Endothelial cell of umbilical vein (primary cell): ENCODE measurements around the gene TACR1. TPM values are rescaled to one million over a fixed set of nuclear protein-coding genes. Genes with fewer than 3 reads are reported as not detected.

Experiments
- BruUV-seq: library from RNA; stranded (reverse); fragments of 400-500 nt; replicated peaks from 2 replicates; lab custom pipeline; 2021; lab: Mats Ljungman, UMichigan
- CTCF ChIA-PET: fragments of 300-600, 350-600 bp; sonication (Branson Sonifier 250); formaldehyde crosslinking; loops from one replicate; lab custom pipeline; 2021; ENCODE audit warnings: antibody characterized with exemption, inconsistent platforms; lab: Charles Lee
- POLR2A ChIA-PET: fragments of 300-600, 350-600 bp; sonication (Branson Sonifier 250); formaldehyde crosslinking; loops from one replicate; lab custom pipeline; 2021; ENCODE audit warnings: antibody characterized with exemption, inconsistent platforms; lab: Charles Lee
- DNase-seq: peaks from one replicate; pipeline ENCODE4 v3.0.0-alpha.2; 2011; ENCODE audit warnings: low read depth, low spot score
- FAIRE-seq: peaks from 2 replicates; lab custom pipeline; 2011; peaks lifted over from hg19 to GRCh38; lab: Jason Lieb, UNC
- H2AFZ ChIP-seq: 2 replicates; pipeline ENCODE4 v1.6.0; 2012; ENCODE audit warnings: low read depth, low read length, control low read depth, inconsistent platforms
- H3K27ac ChIP-seq: 2 replicates; pipeline ENCODE4 v1.5.1; 2011; ENCODE audit warnings: low read depth, mild to moderate bottlenecking, control low read depth, low read length, moderate library complexity; ENCODE audit not compliant: insufficient read depth
- H3K27me3 ChIP-seq, 2 experiments: 2 replicates each; pipeline versions ENCODE4 v1.6.0 to v1.6.1; 2011; ENCODE audit warnings: low read length in 2 of 2, mixed read lengths in 1 of 2; ENCODE audit not compliant: control insufficient read depth in 2 of 2, insufficient read depth in 2 of 2
- H3K36me3 ChIP-seq, 2 experiments: 2 replicates in 1 of 2; 3 replicates in 1 of 2; pipeline ENCODE4 v1.5.1; 2011; ENCODE audit warnings: low read length in 2 of 2, mild to moderate bottlenecking in 1 of 2, moderate library complexity in 1 of 2; ENCODE audit not compliant: control insufficient read depth in 2 of 2, insufficient read depth in 2 of 2; ENCODE audit errors: extremely low read depth in 1 of 2
- H3K4me1 ChIP-seq: 3 replicates; pipeline ENCODE4 v1.5.1; 2011; ENCODE audit warnings: mild to moderate bottlenecking, low read length; ENCODE audit not compliant: control insufficient read depth, insufficient read depth; ENCODE audit errors: extremely low read depth
- H3K4me2 ChIP-seq: 2 replicates; pipeline ENCODE4 v1.6.1; 2011; ENCODE audit warnings: low read length, control low read depth, mixed read lengths; ENCODE audit not compliant: insufficient read depth
- H3K4me3 ChIP-seq, 3 experiments: fragments of 200-600 bp in 1 of 3; sonication (generic), shearing (Covaris generic) in 1 of 3; replicated peaks in 1 of 3; 2 replicates each; pipeline ENCODE4 v1.5.1; 2011 to 2016; ENCODE audit warnings: control low read depth in 3 of 3, low read length in 3 of 3, mild to moderate bottlenecking in 2 of 3, inconsistent platforms in 1 of 3, low read depth in 1 of 3, moderate library complexity in 1 of 3; ENCODE audit not compliant: insufficient read depth in 1 of 3
- H3K79me2 ChIP-seq: 2 replicates; pipeline ENCODE4 v1.6.0; 2012; ENCODE audit warnings: low read length, inconsistent platforms; ENCODE audit not compliant: control insufficient read depth, insufficient read depth
- H3K9ac ChIP-seq: replicated peaks from 2 replicates; pipeline ENCODE3; 2011; ENCODE audit warnings: low read length, control low read depth; ENCODE audit not compliant: insufficient read depth; ENCODE audit errors: extremely low read depth
- H3K9me1 ChIP-seq: replicated peaks from 3 replicates; pipeline ENCODE4 v1.6.0; 2011; ENCODE audit warnings: mild to moderate bottlenecking, low read length; ENCODE audit not compliant: control insufficient read depth, insufficient read depth; ENCODE audit errors: extremely low read depth
- H3K9me3 ChIP-seq: replicated peaks from 2 replicates; pipeline ENCODE4 v1.5.1; 2012; ENCODE audit warnings: low read length, inconsistent platforms; ENCODE audit not compliant: control insufficient read depth, insufficient read depth
- H4K20me1 ChIP-seq: replicated peaks from 2 replicates; pipeline ENCODE3; 2011; ENCODE audit warnings: mild to moderate bottlenecking, low read length; ENCODE audit not compliant: control insufficient read depth, insufficient read depth; ENCODE audit errors: extremely low read depth
- CTCF ChIP-seq, 2 donors: IDR thresholded peaks; 1 replicate in 1 of 2; 2 replicates in 1 of 2; pipeline ENCODE4 v1.5.1; 2011; ENCODE audit warnings: low read length in 2 of 2, mild to moderate bottlenecking in 2 of 2, moderate library complexity in 2 of 2, control low read depth in 1 of 2, inconsistent platforms in 1 of 2, low read depth in 1 of 2; ENCODE audit not compliant: insufficient read depth in 1 of 2; ENCODE audit errors: extremely low read depth in 1 of 2
- EZH2 ChIP-seq: IDR thresholded peaks from 2 replicates; pipeline ENCODE4 v1.6.1; 2012; ENCODE audit warnings: borderline replicate concordance, low read depth, mild to moderate bottlenecking, moderate library complexity, low read length, inconsistent platforms; ENCODE audit not compliant: severe bottlenecking
- GATA2 ChIP-seq: IDR thresholded peaks from 2 replicates; pipeline ENCODE4 v1.7.0; 2011; ENCODE audit warnings: low read depth, mild to moderate bottlenecking, moderate library complexity, mixed read lengths, low read length; ENCODE audit not compliant: insufficient read length, insufficient read depth
- MYC ChIP-seq: IDR thresholded peaks from one replicate; pipeline ENCODE4 v1.6.1; 2011; ENCODE audit warnings: mild to moderate bottlenecking, low read depth, low read length
- POLR2AphosphoS5 ChIP-seq: IDR thresholded peaks from 2 replicates; pipeline ENCODE4 v1.6.1; 2012; ENCODE audit warnings: low read depth, mild to moderate bottlenecking, control low read depth, low read length, moderate library complexity; ENCODE audit not compliant: insufficient read depth
- dilution Hi-C: fragments of 300-500 bp; cut with MboI; formaldehyde crosslinking; loops from one replicate; pipeline ENCODE4 v1.15.0; 2019; ENCODE audit warnings: low sequenced_read_pairs; ENCODE audit not compliant: extremely low pct_ligation_motif_present
- intact Hi-C: fragments of 100-400 bp; cut with micrococcal nuclease; formaldehyde crosslinking; loops from one replicate; pipeline ENCODE4 v1.10.0; 2022
- polyA plus RNA-seq, 4 experiments: library from polyadenylated mRNA; depleted of rRNA in 3 of 4; stranded (reverse) in 3 of 4; unstranded in 1 of 4; fragments of >200 nt; gene quantifications; 2 replicates each; pipeline versions ENCODE4 v1.2.1 to v1.2.3, GENCODE V29; 2011 to 2012; ENCODE audit warnings: missing spikeins in 1 of 4
- total RNA-seq: library from RNA; stranded (reverse); gene quantifications from 2 replicates; pipeline ENCODE4 v1.2.3, GENCODE V29; 2021
- TF ChIP-seq, protein P1 (sequence below): IDR thresholded peaks from 2 replicates; pipeline ENCODE4 v1.6.1; 2011; ENCODE audit not compliant: insufficient read depth, insufficient read length

TACR1 gene
- total and polyA plus RNA-seq, 2 donors (not counting 3 experiments of a cell fraction or from before 2014, with no cell fraction given): not detected

DNA sequence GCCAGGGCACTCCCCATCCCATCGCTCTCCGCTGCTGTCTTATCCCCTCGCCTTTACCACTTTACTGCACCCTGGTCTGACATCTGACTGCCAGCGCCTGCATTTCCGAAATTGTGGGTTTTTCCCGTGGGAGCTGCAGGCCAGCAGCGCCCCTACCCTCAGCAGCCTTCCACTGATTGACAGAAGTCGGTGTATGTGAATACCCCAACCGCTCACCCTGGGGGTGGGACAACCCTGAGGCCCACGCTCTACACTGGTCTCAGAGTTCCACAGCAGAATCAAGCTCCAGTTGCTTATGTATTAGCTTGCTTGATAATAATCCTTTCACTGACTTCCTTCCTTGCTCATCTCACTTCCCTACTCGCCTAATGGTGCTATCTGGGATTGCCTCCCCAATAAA, 178.8 kb downstream of the TACR1 start:
- intact Hi-C loops (no loop called here), dilution Hi-C loops (no loop called here)
- Histone ChIP-seq H3K4me3 (no peak overlapping the region), H3K4me1 (no peaks in the 10 kb centered on the region), H3K9ac (no peak overlapping the region), H2AFZ (no peak overlapping the region), H3K9me3 (no peaks in the 10 kb centered on the region), H3K4me2 (no peak overlapping the region), H4K20me1 (no peaks in the 10 kb centered on the region), H3K27ac (no peak overlapping the region), H3K79me2 (no peaks in the 10 kb centered on the region), H3K27me3 (no peaks in the 10 kb centered on the region), H3K9me1 (no peaks in the 10 kb centered on the region), H3K36me3 (no peaks in the 10 kb centered on the region)
- FAIRE-seq (no peak), DNase-seq (no peak)
- CTCF ChIA-PET: interaction anchor here (1.7 kb wide), 1 partner anchor 22 kb away, joined by 4 read pairs; no protein-coding TSS in a partner anchor
- no TSS peak for BruUV-seq
- POLR2A ChIA-PET: no interaction called here
- TF ChIP-seq MYC: no peak
- no peak for TF ChIP-seq GATA2
- TF ChIP-seq, protein P1, sequence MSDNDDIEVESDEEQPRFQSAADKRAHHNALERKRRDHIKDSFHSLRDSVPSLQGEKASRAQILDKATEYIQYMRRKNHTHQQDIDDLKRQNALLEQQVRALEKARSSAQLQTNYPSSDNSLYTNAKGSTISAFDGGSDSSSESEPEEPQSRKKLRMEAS: no peak
- TF ChIP-seq POLR2AphosphoS5: no peak
- TF ChIP-seq EZH2: no peak
- no peak for TF ChIP-seq CTCF (IDR thresholded peaks at IDR 0.05; ENCODE audit: extremely low read depth in 1 of 2, insufficient read depth in 1 of 2, low read depth in 1 of 2, low read length in 2 of 2)
